Brain pericyte (primary cell): ENCODE data around the gene LHFPL3.

Experiments
- DNase-seq: peaks from one replicate; pipeline ENCODE4 v3.0.0-alpha.2; 2012; ENCODE audit warnings: low read depth, low spot score

Gene LHFPL3

GRCh38 chr7:104371216-104371979, 43.0 kb downstream of the LHFPL3 start:
- no peak for DNase-seq

DNA sequence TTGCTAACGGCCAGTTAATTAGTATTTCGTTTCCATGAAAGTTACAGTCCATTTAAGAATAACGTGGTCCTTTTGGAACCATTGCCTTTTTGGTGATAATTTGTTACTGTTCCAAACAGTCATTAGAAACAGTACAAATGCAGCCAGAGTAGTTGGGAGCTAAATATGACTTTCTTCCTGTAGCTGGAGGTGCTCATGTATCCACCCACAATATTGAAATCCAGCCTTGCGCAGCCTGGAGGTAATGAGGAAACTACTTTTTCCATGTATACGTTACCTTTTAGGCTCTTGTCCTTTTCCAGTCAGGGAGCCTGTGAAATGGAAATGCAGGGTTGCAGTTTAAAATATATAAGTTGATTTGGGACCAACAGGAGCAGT, 43.6 kb downstream of the LHFPL3 start:
- no peak for DNase-seq

DNA sequence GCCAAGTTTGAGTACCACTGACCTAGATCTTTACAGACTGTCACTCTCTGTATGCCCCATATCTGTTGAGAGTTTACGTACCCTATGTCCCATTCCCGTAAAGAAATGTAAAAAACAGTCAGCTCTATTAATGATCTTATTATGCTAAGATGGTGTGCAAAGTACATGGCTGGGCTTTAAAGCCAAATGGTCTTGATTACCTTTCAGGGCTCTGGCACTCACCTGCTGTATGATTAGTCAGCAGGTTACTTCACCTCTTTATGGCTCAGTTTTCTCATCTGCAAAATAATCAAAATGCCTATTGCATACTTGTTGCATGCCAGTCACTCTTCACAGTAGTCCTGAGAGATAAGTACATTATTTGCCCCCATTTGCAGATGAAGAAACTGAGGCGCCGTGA, 54.2 kb downstream of the LHFPL3 start:
- no peak for DNase-seq

DNA sequence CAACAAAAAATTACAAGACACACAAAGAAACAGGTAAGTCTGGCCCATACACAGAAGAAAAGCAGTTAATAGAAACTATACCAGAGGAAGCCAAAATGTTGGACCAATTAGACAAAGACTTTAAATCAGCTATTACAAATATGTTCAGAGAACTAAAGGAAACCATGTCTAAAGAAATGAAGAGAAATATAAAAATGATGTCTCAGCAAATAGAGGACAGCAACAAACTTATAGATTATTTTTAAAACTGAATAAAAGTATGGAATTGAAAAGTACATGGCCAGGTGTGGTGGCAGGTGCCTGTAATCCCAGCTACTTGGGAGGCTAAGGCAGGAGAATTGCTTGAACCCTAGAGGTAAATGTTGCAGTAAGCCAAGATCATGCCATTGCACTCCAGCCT, 58.5 kb downstream of the LHFPL3 start:
- no peak for DNase-seq

GRCh38 chr7:104388222-104388621, 59.8 kb downstream of the LHFPL3 start:
- no peak for DNase-seq

- DNase-seq, result no peak
Measured at GRCh38 chr7:104395162-104395561, 66.8 kb downstream of the LHFPL3 start.

DNA sequence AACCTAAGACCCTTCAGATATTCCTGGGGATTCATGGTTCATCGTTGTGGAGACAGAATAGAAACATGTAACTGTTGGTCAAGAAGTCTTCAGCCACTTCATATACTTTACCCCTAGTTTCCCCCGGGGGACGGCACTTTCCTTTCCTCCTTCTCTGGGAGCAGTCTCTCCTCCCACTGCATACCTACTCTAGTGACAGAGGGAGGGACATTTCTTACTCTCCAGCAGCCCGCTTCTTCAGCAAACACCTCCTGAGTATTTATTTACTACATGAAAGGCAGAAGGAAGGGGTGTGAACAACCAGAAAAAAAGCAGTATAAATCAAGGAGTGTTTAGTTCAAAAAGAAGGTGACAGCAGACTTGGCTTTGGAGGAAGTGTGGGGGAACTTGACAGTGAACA, 69.0 kb downstream of the LHFPL3 start:
- DNase-seq, result no peak

DNA sequence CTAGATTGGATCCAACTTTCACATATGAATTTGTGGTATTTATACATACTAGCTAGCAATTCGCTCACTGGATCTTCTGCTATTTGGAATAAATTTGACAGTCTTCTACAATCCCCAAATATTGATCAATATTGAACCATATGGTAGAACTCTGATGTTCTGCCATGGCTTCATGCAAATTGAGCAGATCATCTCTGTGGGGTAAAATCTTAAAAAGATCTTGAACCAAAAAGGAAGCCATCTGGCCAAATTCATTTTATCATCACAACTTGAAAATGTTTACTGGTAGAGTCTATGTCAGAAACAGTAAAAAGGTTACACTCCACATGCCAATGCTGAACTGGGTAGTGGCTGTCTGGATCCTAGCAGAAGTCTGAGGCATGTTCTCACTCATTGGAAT, 80.0 kb downstream of the LHFPL3 start:
- no peak for DNase-seq

- DNase-seq, result no peak
Measured at GRCh38 chr7:104410742-104411141, 82.3 kb downstream of the LHFPL3 start.

- DNase-seq, result no peak
Measured at GRCh38 chr7:104412911-104413310, 84.5 kb downstream of the LHFPL3 start.

GRCh38 chr7:104414216-104414615, 85.8 kb downstream of the LHFPL3 start:
- DNase-seq, result no peak

GRCh38 chr7:104415700-104416099, 87.3 kb downstream of the LHFPL3 start:
- no peak for DNase-seq

DNA sequence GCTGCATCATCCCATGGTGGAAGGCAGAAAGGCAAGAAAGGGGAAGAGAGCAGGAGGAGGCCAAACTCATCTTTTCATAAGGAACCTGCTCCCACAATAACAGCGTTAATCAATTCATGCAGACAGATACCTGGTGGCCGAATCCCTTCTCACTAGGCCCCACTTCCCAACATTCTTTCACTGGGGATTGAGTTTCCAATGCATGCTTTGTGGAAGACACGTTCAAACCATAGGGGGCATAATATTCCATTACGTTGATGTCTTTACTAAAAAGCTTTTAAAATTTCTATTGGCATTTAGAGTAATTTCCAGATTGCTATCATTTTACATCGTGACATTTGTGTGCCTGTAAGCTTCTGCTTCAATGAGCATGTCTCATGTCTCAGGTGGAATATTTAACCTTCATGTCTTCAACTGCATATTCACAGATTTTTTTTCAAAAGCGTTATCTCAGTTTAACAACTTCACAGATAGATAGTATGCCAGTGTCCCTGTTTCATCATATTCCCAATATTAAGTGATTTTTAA, 88.5 kb downstream of the LHFPL3 start:
- DNase-seq, result no peak

- DNase-seq, result no peak
Measured at GRCh38 chr7:104431930-104432329, 103.5 kb downstream of the LHFPL3 start.

DNA sequence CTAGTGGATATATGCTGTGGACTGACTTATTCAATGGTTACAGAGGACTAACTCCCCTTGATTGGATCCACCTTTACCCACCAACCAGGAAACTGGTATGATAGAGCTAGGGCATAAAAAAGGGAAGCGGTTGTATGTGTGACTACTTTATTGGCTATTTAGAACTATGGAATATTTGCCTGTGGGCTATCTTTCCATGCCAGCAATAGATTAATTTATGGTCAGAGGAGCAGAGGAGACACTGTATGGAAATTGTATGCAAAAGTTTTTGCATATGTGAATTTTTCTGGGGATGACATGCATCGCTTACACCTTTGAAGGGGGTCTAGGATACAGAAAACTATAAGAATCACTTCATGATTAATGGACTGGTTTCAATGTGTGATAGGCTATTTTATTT, 105.7 kb downstream of the LHFPL3 start:
- DNase-seq, result no peak

- no peak for DNase-seq
Measured at GRCh38 chr7:104442481-104442880, 114.1 kb downstream of the LHFPL3 start.

GRCh38 chr7:104444017-104444416, 115.6 kb downstream of the LHFPL3 start:
- no peak for DNase-seq

DNA sequence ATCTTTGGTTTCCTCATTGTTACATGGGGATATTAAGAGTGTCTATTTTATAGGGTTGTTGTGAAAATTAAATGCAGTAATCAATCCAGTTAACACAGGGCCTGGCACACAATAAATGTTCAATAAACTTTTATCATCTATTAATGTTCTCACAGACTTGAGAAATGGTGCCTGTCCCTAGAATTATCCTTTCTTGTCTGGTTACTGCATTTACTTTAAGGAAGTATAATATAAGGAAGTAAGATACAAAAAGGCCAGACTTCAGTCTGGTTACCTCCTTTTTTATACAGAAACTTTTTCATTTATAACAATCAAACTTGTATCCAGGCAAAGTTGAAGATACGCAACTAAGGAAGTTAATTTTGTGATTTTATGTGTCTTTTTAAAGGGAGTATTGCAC, 117.0 kb downstream of the LHFPL3 start:
- no peak for DNase-seq

- no peak for DNase-seq
Measured at GRCh38 chr7:104450861-104451260, 122.5 kb downstream of the LHFPL3 start.

DNA sequence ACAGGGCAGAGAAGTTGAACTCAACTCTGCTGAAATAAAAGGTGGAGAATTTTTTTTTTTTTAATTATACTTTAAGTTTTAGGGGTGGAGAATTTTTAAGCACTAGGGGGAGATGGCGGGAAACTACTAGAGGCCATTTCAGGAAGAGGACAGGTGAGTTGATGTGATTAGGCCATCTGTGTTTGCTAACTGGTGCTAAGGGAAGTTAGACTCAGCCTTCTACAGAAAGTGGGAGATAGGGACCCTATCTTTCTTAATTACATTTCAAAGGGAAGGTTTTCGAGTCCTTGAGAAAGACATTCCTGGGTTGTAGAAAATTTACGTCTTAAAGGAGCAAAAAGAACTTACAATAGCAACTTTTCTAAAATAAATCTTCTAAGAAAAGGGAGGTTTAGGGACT, 124.8 kb downstream of the LHFPL3 start:
- DNase-seq, result no peak

GRCh38 chr7:104458875-104459274, 130.5 kb downstream of the LHFPL3 start:
- no peak for DNase-seq

- no peak for DNase-seq
Measured at GRCh38 chr7:104469166-104469820, 140.9 kb downstream of the LHFPL3 start.

GRCh38 chr7:104480529-104480928, 152.1 kb downstream of the LHFPL3 start:
- DNase-seq, result no peak
